ENCODE results near the gene AP5B1.

GRCh38 chr11:65786786-65787636, 6.2 kb upstream of the AP5B1 start, which contains the start of gene OVOL1:
- TF ChIP-seq, protein P1, sequence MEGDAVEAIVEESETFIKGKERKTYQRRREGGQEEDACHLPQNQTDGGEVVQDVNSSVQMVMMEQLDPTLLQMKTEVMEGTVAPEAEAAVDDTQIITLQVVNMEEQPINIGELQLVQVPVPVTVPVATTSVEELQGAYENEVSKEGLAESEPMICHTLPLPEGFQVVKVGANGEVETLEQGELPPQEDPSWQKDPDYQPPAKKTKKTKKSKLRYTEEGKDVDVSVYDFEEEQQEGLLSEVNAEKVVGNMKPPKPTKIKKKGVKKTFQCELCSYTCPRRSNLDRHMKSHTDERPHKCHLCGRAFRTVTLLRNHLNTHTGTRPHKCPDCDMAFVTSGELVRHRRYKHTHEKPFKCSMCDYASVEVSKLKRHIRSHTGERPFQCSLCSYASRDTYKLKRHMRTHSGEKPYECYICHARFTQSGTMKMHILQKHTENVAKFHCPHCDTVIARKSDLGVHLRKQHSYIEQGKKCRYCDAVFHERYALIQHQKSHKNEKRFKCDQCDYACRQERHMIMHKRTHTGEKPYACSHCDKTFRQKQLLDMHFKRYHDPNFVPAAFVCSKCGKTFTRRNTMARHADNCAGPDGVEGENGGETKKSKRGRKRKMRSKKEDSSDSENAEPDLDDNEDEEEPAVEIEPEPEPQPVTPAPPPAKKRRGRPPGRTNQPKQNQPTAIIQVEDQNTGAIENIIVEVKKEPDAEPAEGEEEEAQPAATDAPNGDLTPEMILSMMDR (IDR thresholded peaks at IDR 0.05; ENCODE audit: low read length) = no peak
- TF ChIP-seq EZH2 (IDR thresholded peaks at IDR 0.05; ENCODE audit: borderline replicate concordance, low read length) = no peak

Data from OCI-LY1 (cell line).